ENCODE measurements around the gene CCDC172.

Gene CCDC172

GRCh38 chr10:116292493-116292892 is 31.8 kb upstream of the CCDC172 start:
- H3K27ac ChIP-seq: no peak overlapping the region
- TF ChIP-seq CTCF (IDR thresholded peaks at IDR 0.05) (no peak), ZFX (IDR thresholded peaks at IDR 0.05; ENCODE audit: borderline replicate concordance) (no peak)

GRCh38 chr10:116296291-116296721 is 27.9 kb upstream of the CCDC172 start:
- H3K27ac ChIP-seq: no peak overlapping the region
- TF ChIP-seq CTCF (IDR thresholded peaks at IDR 0.05): no peak
- no peak for TF ChIP-seq ZFX (IDR thresholded peaks at IDR 0.05; ENCODE audit: borderline replicate concordance)

GRCh38 chr10:116298586-116298985 is 25.7 kb upstream of the CCDC172 start:
- no peak overlapping the region for H3K27ac ChIP-seq
- TF ChIP-seq CTCF (IDR thresholded peaks at IDR 0.05) (no peak), ZFX (IDR thresholded peaks at IDR 0.05; ENCODE audit: borderline replicate concordance) (no peak)

GRCh38 chr10:116300542-116300941 is 23.7 kb upstream of the CCDC172 start:
- TF ChIP-seq CTCF (IDR thresholded peaks at IDR 0.05) (no peak), ZFX (IDR thresholded peaks at IDR 0.05; ENCODE audit: borderline replicate concordance) (no peak)
- H3K27ac ChIP-seq: no peak overlapping the region

- TF ChIP-seq ZFX (IDR thresholded peaks at IDR 0.05; ENCODE audit: borderline replicate concordance) (no peak), CTCF (IDR thresholded peaks at IDR 0.05) (no peak)
- no peak overlapping the region for H3K27ac ChIP-seq
Observed at GRCh38 chr10:116304923-116305322, 19.3 kb upstream of the CCDC172 start.

- TF ChIP-seq CTCF (IDR thresholded peaks at IDR 0.05) (no peak), ZFX (IDR thresholded peaks at IDR 0.05; ENCODE audit: borderline replicate concordance) (no peak)
- no peak overlapping the region for H3K27ac ChIP-seq
Observed at GRCh38 chr10:116306847-116307246, 17.4 kb upstream of the CCDC172 start.

- TF ChIP-seq ZFX (IDR thresholded peaks at IDR 0.05; ENCODE audit: borderline replicate concordance): no peak
- TF ChIP-seq CTCF (IDR thresholded peaks at IDR 0.05): no peak
- no peak overlapping the region for H3K27ac ChIP-seq
Observed at GRCh38 chr10:116307455-116307854, 16.8 kb upstream of the CCDC172 start.
